ENCODE measurements around the gene NT5C. TPM values are rescaled to one million over a fixed set of nuclear protein-coding genes. Genes with fewer than 3 reads are reported as not detected.
A peak's percentile ranks its signal among the peaks of the same experiment; 100 is the strongest.
"Not testable (repeated sequence)": the region's sequence is repeated elsewhere in the genome, so short reads cannot be mapped to it uniquely, and the experiment has no call there.

Gene NT5C
- total RNA-seq, 1 donor from 2014 or later, result 57.1 TPM

GRCh38 chr17:75168998-75169397, 37.5 kb upstream of the NT5C start:
- TF ChIP-seq CTCF (IDR thresholded peaks at IDR 0.05; ENCODE audit: insufficient read depth, low read length, severe bottlenecking), result no peak
- no peak for FAIRE-seq
- no peak for DNase-seq (ENCODE audit: low read depth)
- Histone ChIP-seq H3K27me3 (ENCODE audit: control insufficient read depth, insufficient read depth, low read length) (no peaks in the 10 kb centered on the region), H3K36me3 (ENCODE audit: control insufficient read depth, insufficient read depth, low read length) (peaks cover 7% of the 10 kb centered on the region), H3K4me3 (ENCODE audit: low read depth, low read length) (no peak overlapping the region)

GRCh38 chr17:75164606-75165005, 33.1 kb upstream of the NT5C start:
- not testable (repeated sequence) for H3K36me3 ChIP-seq (ENCODE audit: control insufficient read depth, insufficient read depth, low read length); DNase-seq (ENCODE audit: low read depth); FAIRE-seq; H3K4me3 ChIP-seq (ENCODE audit: low read depth, low read length); H3K27me3 ChIP-seq (ENCODE audit: control insufficient read depth, insufficient read depth, low read length)

GRCh38 chr17:75163074-75163473, 31.5 kb upstream of the NT5C start:
- Histone ChIP-seq H3K27me3 (ENCODE audit: control insufficient read depth, insufficient read depth, low read length) (no peaks in the 10 kb centered on the region), H3K36me3 (ENCODE audit: control insufficient read depth, insufficient read depth, low read length) (no peaks in the 10 kb centered on the region), H3K4me3 (ENCODE audit: low read depth, low read length) (no peak overlapping the region)
- no peak for TF ChIP-seq CTCF (IDR thresholded peaks at IDR 0.05; ENCODE audit: insufficient read depth, low read length, severe bottlenecking)
- DNase-seq (ENCODE audit: low read depth) (no peak), FAIRE-seq (no peak)

- H3K36me3 ChIP-seq (ENCODE audit: control insufficient read depth, insufficient read depth, low read length), result no peaks in the 10 kb centered on the region
- H3K27me3 ChIP-seq (ENCODE audit: control insufficient read depth, insufficient read depth, low read length), result no peaks in the 10 kb centered on the region
- DNase-seq (ENCODE audit: low read depth) (no peak), FAIRE-seq (no peak)
- no peak overlapping the region for H3K4me3 ChIP-seq (ENCODE audit: low read depth, low read length)
- no peak for TF ChIP-seq CTCF (IDR thresholded peaks at IDR 0.05; ENCODE audit: insufficient read depth, low read length, severe bottlenecking)
These were observed 28.7 kb upstream of the NT5C start for GRCh38 chr17:75160211-75160610.

GRCh38 chr17:75159196-75160031, 27.9 kb upstream of the NT5C start:
- Histone ChIP-seq H3K27me3 (ENCODE audit: control insufficient read depth, insufficient read depth, low read length) (no peaks in the 10 kb centered on the region), H3K4me3 (ENCODE audit: low read depth, low read length) (no peak overlapping the region), H3K36me3 (ENCODE audit: control insufficient read depth, insufficient read depth, low read length) (no peaks in the 10 kb centered on the region)
- no peak for TF ChIP-seq CTCF (IDR thresholded peaks at IDR 0.05; ENCODE audit: insufficient read depth, low read length, severe bottlenecking)
- no peak for FAIRE-seq
- peak; percentile 97 for DNase-seq (ENCODE audit: low read depth)

GRCh38 chr17:75158480-75158879, 26.9 kb upstream of the NT5C start:
- not testable (repeated sequence) for H3K27me3 ChIP-seq (ENCODE audit: control insufficient read depth, insufficient read depth, low read length); H3K36me3 ChIP-seq (ENCODE audit: control insufficient read depth, insufficient read depth, low read length); H3K4me3 ChIP-seq (ENCODE audit: low read depth, low read length); FAIRE-seq
- DNase-seq (ENCODE audit: low read depth), result peak; percentile 72

- Histone ChIP-seq H3K36me3 (ENCODE audit: control insufficient read depth, insufficient read depth, low read length) (no peaks in the 10 kb centered on the region), H3K4me3 (ENCODE audit: low read depth, low read length) (no peak overlapping the region), H3K27me3 (ENCODE audit: control insufficient read depth, insufficient read depth, low read length) (no peaks in the 10 kb centered on the region)
- no peak for FAIRE-seq
- peak; percentile 52 for DNase-seq (ENCODE audit: low read depth)
- no peak for TF ChIP-seq CTCF (IDR thresholded peaks at IDR 0.05; ENCODE audit: insufficient read depth, low read length, severe bottlenecking)
These were observed 23.7 kb upstream of the NT5C start for GRCh38 chr17:75155191-75155601.

Measured in bronchial epithelial cell (primary cell).